HG03575 (cell line): Measurements from ENCODE around the gene DNM3.

Experiments used
- ATAC-seq: cut with Tn5 transposase; IDR thresholded peaks from one replicate; pipeline ENCODE4 v1.9.1; 2021; ENCODE audit not compliant: unreplicated experiment, insufficient number of reproducible peaks, low FRiP score; ENCODE audit errors: extremely low read depth

DNM3 gene

GRCh38 chr1:172224871-172225270, 383.6 kb downstream of the DNM3 start:
- ATAC-seq: no peak

GRCh38 chr1:172229942-172230341, 388.6 kb downstream of the DNM3 start:
- ATAC-seq: no peak

- no peak for ATAC-seq
These were observed 389.2 kb downstream of the DNM3 start for GRCh38 chr1:172230526-172230925.

GRCh38 chr1:172236958-172237357, 395.7 kb downstream of the DNM3 start:
- ATAC-seq: no peak

GRCh38 chr1:172238158-172238557, 396.9 kb downstream of the DNM3 start:
- ATAC-seq: no peak

GRCh38 chr1:172238965-172239364, 397.7 kb downstream of the DNM3 start:
- no peak for ATAC-seq

- no peak for ATAC-seq
These were observed 398.6 kb downstream of the DNM3 start for GRCh38 chr1:172239901-172240300.

GRCh38 chr1:172241540-172241939, 400.2 kb downstream of the DNM3 start:
- ATAC-seq: no peak

GRCh38 chr1:172244865-172245264, 403.6 kb downstream of the DNM3 start:
- ATAC-seq: no peak

GRCh38 chr1:172245788-172246187, 404.5 kb downstream of the DNM3 start:
- ATAC-seq: no peak

- no peak for ATAC-seq
These were observed 405.5 kb downstream of the DNM3 start for GRCh38 chr1:172246521-172247390.

GRCh38 chr1:172251486-172251885, 410.2 kb downstream of the DNM3 start:
- ATAC-seq: no peak

- no peak for ATAC-seq
These were observed 411.0 kb downstream of the DNM3 start for GRCh38 chr1:172252321-172252720.

GRCh38 chr1:172252958-172253357, 411.7 kb downstream of the DNM3 start:
- ATAC-seq: no peak

GRCh38 chr1:172254521-172255222, 413.4 kb downstream of the DNM3 start:
- no peak for ATAC-seq

GRCh38 chr1:172255223-172255560, 413.9 kb downstream of the DNM3 start:
- ATAC-seq: no peak

- no peak for ATAC-seq
These were observed 424.6 kb downstream of the DNM3 start for GRCh38 chr1:172265905-172266304.

- ATAC-seq: no peak
These were observed 425.4 kb downstream of the DNM3 start for GRCh38 chr1:172266528-172267174.

GRCh38 chr1:172268237-172268636, 426.9 kb downstream of the DNM3 start:
- no peak for ATAC-seq

- no peak for ATAC-seq
These were observed 427.8 kb downstream of the DNM3 start for GRCh38 chr1:172269084-172269483.
